HG02798 (cell line): Measurements from ENCODE around the gene CLDN12.
A peak's percentile ranks its signal among the peaks of the same experiment; 100 is the strongest.
"Not testable (repeated sequence)": the region's sequence is repeated elsewhere in the genome, so short reads cannot be mapped to it uniquely, and the experiment has no call there.

Experiments
- ATAC-seq: cut with Tn5 transposase; IDR thresholded peaks from one replicate; pipeline ENCODE4 v1.9.1; 2021; ENCODE audit warnings: mild to moderate bottlenecking; ENCODE audit not compliant: unreplicated experiment, poor library complexity

The CLDN12 gene

DNA sequence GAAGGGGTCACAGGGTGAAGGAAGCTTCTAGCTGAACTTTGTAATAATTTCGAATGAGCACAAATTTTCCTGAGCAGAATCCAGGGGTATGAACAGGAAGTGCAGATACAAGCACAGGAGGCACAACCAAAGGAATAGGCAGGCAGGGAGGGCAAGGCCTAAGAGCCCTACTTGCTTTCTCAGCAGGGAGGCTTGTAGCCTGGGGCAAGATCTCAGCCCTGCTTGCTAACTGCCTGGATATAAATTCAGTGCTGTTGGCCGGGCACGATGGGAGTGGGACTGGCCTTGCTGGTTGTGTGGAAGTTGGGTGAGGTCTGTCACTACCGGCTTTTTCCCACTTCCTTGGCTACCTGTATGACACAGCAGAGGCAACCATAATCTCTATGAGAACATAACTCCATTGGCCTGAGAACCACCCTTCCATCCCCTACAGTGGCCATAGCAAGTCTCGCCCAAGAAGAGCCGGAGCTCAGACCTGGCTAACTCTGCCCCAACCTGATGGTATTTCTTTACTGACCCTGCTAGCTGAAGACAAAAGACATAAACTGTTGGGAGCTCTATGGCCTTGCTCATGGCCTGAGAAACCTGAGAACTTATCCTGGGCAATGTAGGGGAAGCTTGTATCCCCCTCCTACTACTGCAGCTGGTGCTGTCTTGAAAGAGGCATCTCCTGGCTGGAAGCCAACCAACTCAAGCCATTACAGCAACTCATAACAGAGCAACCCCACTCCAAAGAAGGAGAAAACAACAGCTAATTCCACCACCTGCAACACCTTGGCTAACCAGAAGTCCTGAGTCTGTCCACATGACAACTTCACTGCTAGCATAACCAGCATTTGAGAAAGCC, 27.6 kb downstream of the CLDN12 start:
- ATAC-seq = no peak

- no peak for ATAC-seq
Observed at GRCh38 chr7:90432752-90433151, 29.5 kb downstream of the CLDN12 start.

DNA sequence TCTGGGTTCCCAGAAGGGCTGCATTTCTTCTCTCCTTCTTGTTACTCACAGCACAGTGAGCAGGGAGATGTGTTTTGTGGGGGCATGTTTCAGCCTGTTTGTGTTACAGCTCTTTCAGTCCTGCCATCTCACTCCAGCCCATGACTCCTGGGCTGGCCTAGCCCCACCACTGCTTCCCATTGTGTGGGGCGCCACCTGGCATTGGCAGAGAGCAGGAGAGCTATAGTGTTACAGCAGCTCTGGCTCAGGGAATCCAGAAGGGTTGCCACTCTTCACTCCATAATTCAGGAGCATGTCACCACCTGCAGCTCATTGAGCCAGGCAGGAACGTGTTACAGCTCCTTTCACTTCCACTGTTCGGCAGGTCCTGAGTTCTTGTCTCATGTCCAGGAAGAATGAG, 30.0 kb downstream of the CLDN12 start:
- ATAC-seq = no peak

DNA sequence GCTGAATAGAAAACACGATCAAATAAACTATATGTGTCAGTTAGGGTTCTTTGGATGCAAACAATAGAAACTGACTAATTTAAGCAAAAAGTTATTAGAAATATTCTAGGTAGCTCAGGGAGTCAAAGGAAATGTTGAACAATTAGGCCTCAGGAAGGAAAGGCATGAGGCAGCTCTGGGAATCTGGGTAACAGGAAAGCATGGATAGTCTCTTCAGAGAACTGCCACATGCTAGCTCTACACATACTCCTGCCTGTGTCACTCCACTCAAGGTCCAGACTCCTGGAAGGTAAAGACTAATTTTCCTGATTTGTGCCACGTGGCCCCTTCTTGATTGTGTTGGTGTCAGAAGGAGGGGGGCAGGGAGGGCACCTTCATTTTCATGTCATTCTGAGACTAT, 42.4 kb downstream of the CLDN12 start:
- ATAC-seq = no peak

DNA sequence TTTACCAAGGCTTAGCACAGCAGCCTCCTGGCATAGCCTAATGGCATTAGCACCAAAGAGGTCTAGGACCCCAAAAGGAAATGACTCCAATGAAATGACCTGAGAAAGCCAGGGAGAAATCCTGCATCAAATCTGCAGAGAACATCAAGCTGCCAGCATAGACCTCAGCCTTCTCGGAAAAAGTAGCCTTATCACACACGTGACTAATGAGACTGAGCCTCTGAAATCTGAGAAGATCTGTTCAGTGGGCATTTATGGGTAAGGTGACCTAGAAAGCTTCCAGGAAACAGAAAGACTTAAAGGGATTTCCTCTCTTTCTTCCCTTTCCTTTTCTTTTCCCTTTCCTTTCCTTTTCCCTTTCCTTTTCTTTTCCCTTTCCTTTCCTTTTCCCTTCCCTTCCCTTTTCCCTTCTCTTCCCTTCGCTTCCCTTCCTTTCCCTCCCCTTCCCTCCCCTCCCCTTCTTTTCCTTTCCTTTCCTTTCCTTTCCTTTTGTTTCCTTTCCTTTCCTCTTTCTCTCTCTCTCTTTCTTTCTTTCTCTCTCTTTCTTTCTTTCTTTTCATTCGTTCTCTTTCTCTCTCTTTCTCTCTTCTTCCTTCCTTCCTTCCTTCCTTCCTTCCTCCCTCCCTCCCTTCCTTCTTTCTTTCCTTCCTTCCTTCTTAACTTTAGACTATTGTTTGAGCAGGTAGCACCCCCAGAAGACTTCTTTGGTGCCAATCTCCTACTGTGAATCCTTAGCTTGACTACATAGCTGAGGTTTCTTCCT, 43.1 kb downstream of the CLDN12 start:
- ATAC-seq = no peak

GRCh38 chr7:90453259-90453891, 50.1 kb downstream of the CLDN12 start:
- no peak for ATAC-seq

DNA sequence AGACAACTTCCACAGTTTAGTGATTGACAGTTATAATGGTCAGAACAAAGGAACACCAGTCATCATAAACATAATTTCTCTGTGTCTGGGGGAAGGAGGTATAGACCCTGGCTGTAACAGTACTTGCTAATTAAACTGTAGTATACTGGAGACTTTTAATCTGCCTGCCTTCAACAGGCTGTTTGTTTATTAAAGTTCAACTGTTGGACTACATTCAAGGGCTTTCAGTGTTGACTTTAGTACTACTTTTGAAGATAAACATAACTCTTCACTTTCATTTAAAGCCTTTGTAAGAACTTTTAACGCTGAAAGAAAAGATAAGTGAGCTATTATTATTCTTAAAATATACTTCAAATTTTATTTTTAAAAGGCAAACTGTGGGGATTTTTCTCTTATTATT, 50.7 kb downstream of the CLDN12 start:
- ATAC-seq = no peak

DNA sequence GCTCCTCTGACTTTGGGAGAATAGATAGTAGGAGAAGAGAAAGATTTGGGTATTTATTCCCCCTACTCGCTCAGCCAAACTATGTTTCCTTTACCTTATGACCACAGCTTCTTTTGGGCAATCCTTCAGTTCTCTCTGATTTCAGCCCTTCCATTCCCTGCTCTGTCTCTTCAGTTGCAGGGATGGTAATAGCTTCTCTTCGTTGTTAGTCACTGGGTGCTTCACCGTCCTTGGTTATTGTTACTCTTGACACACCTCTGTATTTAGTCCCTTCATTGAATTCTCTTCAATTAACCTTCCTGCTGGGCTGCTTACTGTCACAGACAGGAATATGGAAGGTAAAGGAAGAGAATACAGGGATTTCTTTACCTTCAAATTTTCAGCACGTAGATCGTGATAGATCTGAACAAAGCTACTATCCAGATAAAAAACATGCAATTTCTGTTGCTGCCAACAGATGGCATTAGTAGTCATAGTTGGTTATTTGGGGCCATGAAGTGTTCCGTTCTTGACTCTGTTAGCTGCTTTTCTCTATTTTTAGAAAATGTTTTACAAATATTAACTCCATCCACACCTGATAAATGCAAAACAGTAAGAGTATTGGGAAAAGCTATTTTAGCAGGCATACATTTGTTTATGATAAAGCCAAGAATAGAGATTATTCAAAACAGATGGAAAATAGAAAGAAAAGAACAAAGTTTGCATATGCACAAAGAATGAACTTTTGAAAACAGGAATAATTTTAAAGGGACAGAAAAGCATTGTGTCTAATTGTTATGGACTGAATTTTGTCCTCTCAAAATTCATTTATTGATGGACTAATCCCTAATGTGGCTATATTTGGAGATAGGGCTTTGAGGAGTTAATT, 52.1 kb downstream of the CLDN12 start:
- peak; percentile 69 for ATAC-seq

DNA sequence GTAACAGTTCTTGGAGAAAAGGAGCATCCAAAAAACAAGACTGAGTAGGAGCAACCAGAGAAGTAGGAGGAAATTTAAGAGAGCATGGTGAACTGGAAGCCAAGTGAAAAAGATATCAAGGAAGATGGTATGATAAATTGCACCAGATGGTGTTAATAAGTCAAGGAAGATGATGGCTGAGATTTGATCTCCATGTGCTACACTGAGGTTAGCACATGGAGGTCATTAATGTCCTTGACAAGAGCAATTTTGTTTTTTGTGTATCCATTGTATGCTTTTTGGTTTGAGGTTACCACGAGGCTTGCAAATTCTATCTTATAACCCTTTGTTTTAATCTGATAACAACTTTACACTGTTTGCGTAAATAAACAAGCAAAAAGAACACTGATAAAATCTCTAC, 54.8 kb downstream of the CLDN12 start:
- no peak for ATAC-seq

DNA sequence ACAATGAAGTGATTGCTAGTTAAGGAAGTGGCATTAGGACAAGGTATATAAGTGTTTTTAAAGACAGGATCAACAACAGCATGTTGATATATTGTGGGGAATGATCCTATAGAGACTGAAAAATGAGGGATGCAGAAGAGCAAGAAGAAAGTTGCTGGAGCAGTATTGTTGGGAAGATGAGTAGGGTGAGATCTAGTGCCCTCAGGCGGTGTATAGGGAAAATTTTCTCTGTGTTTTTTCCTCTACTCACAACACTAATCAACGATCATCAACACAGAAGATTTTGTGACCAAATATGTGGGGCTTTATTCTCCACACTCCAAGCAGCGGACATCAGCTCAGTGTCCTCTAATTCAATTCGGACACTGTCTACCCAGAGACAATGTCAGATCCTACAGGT, 56.6 kb downstream of the CLDN12 start:
- no peak for ATAC-seq

- no peak for ATAC-seq
Observed at GRCh38 chr7:90461219-90461618, 58.0 kb downstream of the CLDN12 start.

DNA sequence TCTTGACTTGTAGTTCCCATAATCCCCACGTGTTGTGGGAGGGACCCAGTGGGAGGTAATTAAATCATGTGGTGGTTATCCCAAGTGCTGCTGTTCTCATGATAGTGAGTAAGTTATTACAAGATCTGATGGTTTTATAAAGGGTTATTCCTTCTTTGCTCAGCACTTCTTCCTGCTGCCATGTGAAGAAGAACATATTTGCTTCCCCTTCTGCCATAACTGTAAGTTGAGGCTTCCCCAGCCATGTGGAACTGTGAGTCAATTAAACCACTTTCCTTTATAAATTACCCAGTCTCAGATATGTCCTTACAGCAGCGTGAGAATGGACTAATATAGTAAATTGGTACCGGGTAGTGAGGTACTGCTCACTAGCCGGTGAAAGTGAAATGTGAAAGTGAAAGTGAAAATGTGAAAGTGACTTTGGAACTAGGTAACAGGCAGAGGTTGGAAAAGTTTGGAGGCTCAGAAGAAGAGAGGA, 59.9 kb downstream of the CLDN12 start:
- not testable (repeated sequence) for ATAC-seq
